Calu3 (cell line): ENCODE measurements around the gene LANCL2. TPM values are rescaled to one million over a fixed set of nuclear protein-coding genes. Genes with fewer than 3 reads are reported as not detected.

Experiments used
- BruUV-seq: library from RNA; stranded (reverse); fragments of 400-500 nt; replicated peaks from 2 replicates; lab custom pipeline; 2021; lab: Mats Ljungman, UMichigan
- CTCF ChIA-PET: fragments of 300-600 bp; sonication (Branson Sonifier 250); formaldehyde crosslinking; loops from one replicate; lab custom pipeline; 2022; ENCODE audit warnings: antibody characterized with exemption; lab: Charles Lee
- DNase-seq: peaks from one replicate; pipeline ENCODE4 v3.0.0; 2022
- H3K27ac Mint-ChIP-seq: one replicate; pipeline ENCODE4 v1.8.0; 2022; ENCODE audit warnings: mixed read lengths; ENCODE audit not compliant: unreplicated experiment
- H3K27me3 Mint-ChIP-seq: one replicate; pipeline ENCODE4 v1.8.0; 2022; ENCODE audit warnings: mixed read lengths; ENCODE audit not compliant: unreplicated experiment
- H3K36me3 Mint-ChIP-seq: one replicate; pipeline ENCODE4 v1.8.0; 2022; ENCODE audit warnings: mild to moderate bottlenecking, moderate library complexity, mixed read lengths; ENCODE audit not compliant: insufficient read depth, unreplicated experiment
- H3K4me1 Mint-ChIP-seq: one replicate; pipeline ENCODE4 v1.8.0; 2022; ENCODE audit warnings: mild to moderate bottlenecking, low read depth, mixed read lengths; ENCODE audit not compliant: unreplicated experiment
- H3K4me3 Mint-ChIP-seq: one replicate; pipeline ENCODE4 v1.8.0; 2022; ENCODE audit warnings: mild to moderate bottlenecking, low read depth, moderate library complexity, mixed read lengths; ENCODE audit not compliant: unreplicated experiment
- H3K9me3 Mint-ChIP-seq: one replicate; pipeline ENCODE4 v1.8.0; 2022; ENCODE audit warnings: low read depth, mixed read lengths; ENCODE audit not compliant: unreplicated experiment
- CTCF ChIP-seq: fragments of 200-600 bp; IDR thresholded peaks from one replicate; pipeline ENCODE4 v1.8.0; 2022; ENCODE audit warnings: antibody characterized with exemption; ENCODE audit not compliant: unreplicated experiment
- intact Hi-C: fragments of 100-400 bp; cut with micrococcal nuclease; formaldehyde crosslinking; loops from one replicate; pipeline ENCODE4 v1.10.0; 2022; ENCODE audit not compliant: unreplicated experiment
- total RNA-seq: library from RNA; stranded (reverse); gene quantifications from 2 replicates; pipeline ENCODE4 v1.2.3, GENCODE V29; 2022

The LANCL2 gene
- total RNA-seq, 1 experiment from 2014 or later, result 15.7 TPM

GRCh38 chr7:55344840-55345239, 20.3 kb upstream of the LANCL2 start:
- Mint-ChIP-seq H3K27me3 (peaks cover 14% of the 10 kb centered on the region), H3K9me3 (peaks cover 5% of the 10 kb centered on the region), H3K4me3 (no peak overlapping the region), H3K4me1 (no peaks in the 10 kb centered on the region), H3K36me3 (no peaks in the 10 kb centered on the region), H3K27ac (no peak overlapping the region)
- DNase-seq, result no peak
- CTCF ChIA-PET, result no interaction called here
- no TSS peak for BruUV-seq
- intact Hi-C loops, result no loop called here
- TF ChIP-seq CTCF, result no peak

- Mint-ChIP-seq H3K4me3 (no peak overlapping the region), H3K27me3 (peaks cover 19% of the 10 kb centered on the region), H3K9me3 (peaks cover 5% of the 10 kb centered on the region), H3K4me1 (no peaks in the 10 kb centered on the region), H3K36me3 (no peaks in the 10 kb centered on the region), H3K27ac (no peak overlapping the region)
- intact Hi-C loops, result no loop called here
- no TSS peak for BruUV-seq
- no peak for TF ChIP-seq CTCF
- CTCF ChIA-PET, result no interaction called here
- no peak for DNase-seq
These were observed 19.8 kb upstream of the LANCL2 start for GRCh38 chr7:55345292-55345691.

- no peak for TF ChIP-seq CTCF
- Mint-ChIP-seq H3K27me3 (peaks cover 30% of the 10 kb centered on the region), H3K9me3 (peaks cover 2% of the 10 kb centered on the region), H3K27ac (no peak overlapping the region), H3K4me3 (no peak overlapping the region), H3K36me3 (no peaks in the 10 kb centered on the region), H3K4me1 (no peaks in the 10 kb centered on the region)
- no peak for DNase-seq
- BruUV-seq, result no TSS peak
- intact Hi-C loops, result no loop called here
- CTCF ChIA-PET, result no interaction called here
These were observed 16.6 kb upstream of the LANCL2 start for GRCh38 chr7:55348502-55348901.

- no TSS peak for BruUV-seq
- intact Hi-C loops, result no loop called here
- H3K9me3 Mint-ChIP-seq, result peaks cover 2% of the 10 kb centered on the region
- CTCF ChIA-PET, result no interaction called here
- peaks cover 36% of the 10 kb centered on the region for H3K27me3 Mint-ChIP-seq
- no peak for TF ChIP-seq CTCF
- H3K36me3 Mint-ChIP-seq, result no peaks in the 10 kb centered on the region
- no peaks in the 10 kb centered on the region for H3K4me1 Mint-ChIP-seq
- H3K27ac Mint-ChIP-seq, result no peak overlapping the region
- no peak for DNase-seq
- no peak overlapping the region for H3K4me3 Mint-ChIP-seq
These were observed 16.0 kb upstream of the LANCL2 start for GRCh38 chr7:55349121-55349520.
